ENCODE measurements around the gene CERKL. TPM values are rescaled to one million over a fixed set of nuclear protein-coding genes. Genes with fewer than 3 reads are reported as not detected.
"Not testable (repeated sequence)": the region's sequence is repeated elsewhere in the genome, so short reads cannot be mapped to it uniquely, and the experiment has no call there.

Gene CERKL, protein sequence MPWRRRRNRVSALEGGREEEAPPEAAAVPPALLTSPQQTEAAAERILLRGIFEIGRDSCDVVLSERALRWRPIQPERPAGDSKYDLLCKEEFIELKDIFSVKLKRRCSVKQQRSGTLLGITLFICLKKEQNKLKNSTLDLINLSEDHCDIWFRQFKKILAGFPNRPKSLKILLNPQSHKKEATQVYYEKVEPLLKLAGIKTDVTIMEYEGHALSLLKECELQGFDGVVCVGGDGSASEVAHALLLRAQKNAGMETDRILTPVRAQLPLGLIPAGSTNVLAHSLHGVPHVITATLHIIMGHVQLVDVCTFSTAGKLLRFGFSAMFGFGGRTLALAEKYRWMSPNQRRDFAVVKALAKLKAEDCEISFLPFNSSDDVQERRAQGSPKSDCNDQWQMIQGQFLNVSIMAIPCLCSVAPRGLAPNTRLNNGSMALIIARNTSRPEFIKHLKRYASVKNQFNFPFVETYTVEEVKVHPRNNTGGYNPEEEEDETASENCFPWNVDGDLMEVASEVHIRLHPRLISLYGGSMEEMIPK
- total RNA-seq: not detected

DNA sequence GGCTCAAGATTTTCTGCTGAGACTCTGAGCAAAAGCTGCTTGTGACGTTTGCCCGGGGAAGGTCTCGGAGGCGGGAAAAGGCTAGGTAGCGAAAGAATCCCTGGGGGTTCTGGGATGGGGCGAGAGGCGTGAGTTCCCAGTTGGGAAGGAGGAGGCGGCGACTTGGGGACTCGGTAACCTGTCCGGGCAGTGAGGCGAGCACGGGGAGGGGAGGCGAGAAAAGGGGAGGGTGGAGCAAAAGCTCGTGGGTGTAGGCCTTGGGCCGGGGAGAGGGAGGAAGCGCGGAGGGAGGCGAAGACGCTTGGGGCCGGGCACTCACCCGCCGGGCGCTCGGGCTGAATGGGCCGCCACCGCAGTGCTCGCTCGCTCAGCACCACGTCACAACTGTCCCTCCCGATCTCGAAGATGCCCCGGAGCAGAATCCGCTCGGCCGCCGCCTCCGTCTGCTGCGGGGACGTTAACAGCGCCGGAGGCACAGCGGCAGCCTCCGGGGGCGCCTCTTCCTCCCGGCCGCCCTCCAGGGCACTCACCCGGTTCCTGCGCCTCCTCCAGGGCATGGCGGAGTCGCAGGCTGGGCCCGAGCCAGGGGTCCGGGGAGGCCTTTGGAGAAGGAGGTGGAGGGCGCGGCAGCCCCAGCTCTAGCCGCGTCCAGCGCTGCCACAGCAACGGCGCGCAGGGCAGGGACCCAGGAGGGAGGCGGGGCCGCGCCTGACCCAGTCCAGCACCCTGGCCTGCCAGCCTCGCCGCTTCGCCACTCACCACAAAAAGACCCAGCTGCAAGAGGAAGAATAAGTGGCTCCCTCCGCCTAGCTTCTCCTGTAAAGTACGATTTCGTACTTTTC, at the start of gene CERKL:
Gene CERKL (minus strand): TSS at position 656 of the 842 bp plus-strand sequence. CDS start 99 bp downstream, at position 557.
- Histone ChIP-seq H3K27ac (peak within 1 kb of the TSS in 2 of 4 donors; percentile 31 to 54), H3K4me3 (peak within 1 kb of the TSS; percentile 42 to 91 (median 52)), H3K36me3 (no peaks in the 10 kb centered on the region), H3K4me1 (peaks cover 0 to 12% (median 5%) of the 10 kb centered on the region in 4 donors), H3K27me3 (peaks cover 0 to 11% of the 10 kb centered on the region in 2 donors), H3K9me3 (no peaks in the 10 kb centered on the region)
- 2 to 5% methylated on average over 37 to 39 of the region's 70 CpGs for WGBS, 2 donors
- no peak for DNase-seq (ENCODE audit: low spot score in 2 of 2)
- TF ChIP-seq, protein P1, sequence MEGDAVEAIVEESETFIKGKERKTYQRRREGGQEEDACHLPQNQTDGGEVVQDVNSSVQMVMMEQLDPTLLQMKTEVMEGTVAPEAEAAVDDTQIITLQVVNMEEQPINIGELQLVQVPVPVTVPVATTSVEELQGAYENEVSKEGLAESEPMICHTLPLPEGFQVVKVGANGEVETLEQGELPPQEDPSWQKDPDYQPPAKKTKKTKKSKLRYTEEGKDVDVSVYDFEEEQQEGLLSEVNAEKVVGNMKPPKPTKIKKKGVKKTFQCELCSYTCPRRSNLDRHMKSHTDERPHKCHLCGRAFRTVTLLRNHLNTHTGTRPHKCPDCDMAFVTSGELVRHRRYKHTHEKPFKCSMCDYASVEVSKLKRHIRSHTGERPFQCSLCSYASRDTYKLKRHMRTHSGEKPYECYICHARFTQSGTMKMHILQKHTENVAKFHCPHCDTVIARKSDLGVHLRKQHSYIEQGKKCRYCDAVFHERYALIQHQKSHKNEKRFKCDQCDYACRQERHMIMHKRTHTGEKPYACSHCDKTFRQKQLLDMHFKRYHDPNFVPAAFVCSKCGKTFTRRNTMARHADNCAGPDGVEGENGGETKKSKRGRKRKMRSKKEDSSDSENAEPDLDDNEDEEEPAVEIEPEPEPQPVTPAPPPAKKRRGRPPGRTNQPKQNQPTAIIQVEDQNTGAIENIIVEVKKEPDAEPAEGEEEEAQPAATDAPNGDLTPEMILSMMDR (IDR thresholded peaks at IDR 0.05): no peak
- no peak for TF ChIP-seq EP300 (IDR thresholded peaks at IDR 0.05)
- TF ChIP-seq POLR2A (IDR thresholded peaks at IDR 0.05): no peak

DNA sequence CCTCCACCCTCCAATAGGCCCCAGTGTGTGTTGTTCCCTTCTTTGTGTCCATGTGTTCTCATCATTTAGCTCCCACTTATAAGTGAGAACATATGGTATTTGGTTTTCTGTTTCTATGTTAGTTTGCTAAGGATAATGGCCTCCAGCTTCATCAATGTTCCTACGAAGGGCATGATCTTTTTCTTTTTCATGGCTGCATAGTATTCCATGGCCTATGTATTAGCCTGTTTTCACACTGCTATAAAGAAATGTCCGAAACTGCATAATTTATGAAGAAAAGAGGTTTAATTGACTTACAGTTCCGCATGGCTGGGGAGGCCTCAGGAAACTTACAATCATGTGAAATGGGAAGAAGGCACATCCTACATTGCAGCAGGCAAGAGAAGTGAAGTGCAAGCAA, 45.6 kb upstream of the CERKL start:
- not testable (repeated sequence) for DNase-seq (ENCODE audit: low spot score in 2 of 2)

DNA sequence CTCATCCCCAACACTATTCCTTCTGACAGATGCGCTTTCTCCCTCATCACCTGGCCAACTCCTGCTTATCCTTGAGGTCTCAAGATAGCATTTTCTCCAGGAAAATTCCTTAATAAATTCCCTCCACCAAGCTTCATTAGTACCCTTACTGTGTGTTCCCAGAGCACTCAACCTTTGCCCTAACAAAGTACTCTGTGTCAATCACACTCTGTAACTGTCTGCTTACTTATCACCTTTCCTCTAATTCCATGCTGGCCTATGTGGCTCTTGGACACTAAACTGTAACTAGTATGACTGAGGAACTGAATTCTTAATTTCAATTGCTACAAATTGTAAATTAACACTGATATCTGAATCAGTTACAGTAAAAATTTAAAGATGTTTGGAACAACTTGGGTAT, 41.3 kb upstream of the CERKL start:
- H3K9me3 ChIP-seq: no peaks in the 10 kb centered on the region
- no peaks in the 10 kb centered on the region for H3K36me3 ChIP-seq
- no peaks in the 10 kb centered on the region for H3K27me3 ChIP-seq
- 97 to 100% methylated on average over 1 of the region's 1 CpG for WGBS, 2 donors
- H3K4me3 ChIP-seq: no peak overlapping the region
- no peak for DNase-seq (ENCODE audit: low spot score in 2 of 2)
- no peaks in the 10 kb centered on the region for H3K4me1 ChIP-seq
- no peak overlapping the region for H3K27ac ChIP-seq
- no peak for TF ChIP-seq POLR2A (IDR thresholded peaks at IDR 0.05)
- TF ChIP-seq EP300 (IDR thresholded peaks at IDR 0.05): no peak
- TF ChIP-seq, protein P1 (IDR thresholded peaks at IDR 0.05): no peak

More for the DNA sequence above, 45.6 kb upstream of the CERKL start:
- WGBS, 2 donors: 92 to 95% methylated on average over 3 of the region's 3 CpGs
- H3K4me1 ChIP-seq, H3K27ac ChIP-seq, H3K36me3 ChIP-seq, H3K27me3 ChIP-seq, H3K4me3 ChIP-seq, H3K9me3 ChIP-seq: not testable (repeated sequence)

DNA sequence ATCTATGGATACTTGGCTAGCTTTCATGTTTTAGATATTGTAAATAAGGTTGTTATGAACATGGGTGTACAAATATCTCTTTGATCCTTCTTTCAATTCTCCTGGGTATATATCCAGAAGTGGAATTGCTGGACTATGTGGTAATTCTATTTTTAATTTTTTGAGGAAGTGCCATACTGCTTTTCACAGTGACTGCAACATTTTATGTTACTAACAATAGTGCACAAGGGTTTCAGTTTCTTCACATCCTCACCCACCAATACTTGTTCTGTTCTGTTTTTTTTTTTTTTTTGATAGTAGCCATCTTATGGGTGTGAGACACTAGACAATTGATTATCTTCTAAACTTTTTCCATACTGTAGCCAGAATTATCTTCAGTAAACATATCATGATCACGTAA, 40.7 kb upstream of the CERKL start:
- Histone ChIP-seq H3K9me3 (no peaks in the 10 kb centered on the region), H3K4me1 (no peaks in the 10 kb centered on the region), H3K27me3 (no peaks in the 10 kb centered on the region), H3K36me3 (no peaks in the 10 kb centered on the region), H3K27ac (no peak overlapping the region), H3K4me3 (no peak overlapping the region)
- TF ChIP-seq, protein P1 (IDR thresholded peaks at IDR 0.05): no peak
- TF ChIP-seq POLR2A (IDR thresholded peaks at IDR 0.05): no peak
- TF ChIP-seq EP300 (IDR thresholded peaks at IDR 0.05): no peak
- 85 to 89% methylated on average over 1 of the region's 1 CpG for WGBS, 2 donors
- no peak for DNase-seq (ENCODE audit: low spot score in 2 of 2)

DNA sequence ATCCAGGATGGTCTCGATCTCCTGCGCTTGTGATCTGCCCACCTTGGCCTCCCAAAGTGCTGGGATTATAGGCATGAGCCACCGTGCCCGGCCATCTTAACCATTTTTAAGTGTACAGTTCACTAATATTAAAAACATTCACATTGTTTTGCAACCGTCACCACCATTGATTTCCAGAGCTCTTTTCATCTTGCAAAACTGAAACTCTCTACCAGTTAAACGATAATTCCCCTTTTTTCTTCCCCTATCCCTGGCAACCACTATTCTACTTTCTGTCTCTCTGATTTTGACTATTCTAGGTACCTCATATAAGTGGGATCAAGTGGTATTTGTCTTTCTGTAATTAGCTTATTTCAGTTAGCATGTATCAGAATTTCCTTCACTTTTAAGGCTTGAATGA, 40.2 kb upstream of the CERKL start:
- no peak for DNase-seq (ENCODE audit: low spot score in 2 of 2)
- Histone ChIP-seq H3K9me3 (no peaks in the 10 kb centered on the region), H3K4me1 (no peaks in the 10 kb centered on the region), H3K27me3 (no peaks in the 10 kb centered on the region), H3K27ac (no peak overlapping the region), H3K36me3 (no peaks in the 10 kb centered on the region), H3K4me3 (no peak overlapping the region)
- TF ChIP-seq POLR2A (IDR thresholded peaks at IDR 0.05): no peak
- no peak for TF ChIP-seq EP300 (IDR thresholded peaks at IDR 0.05)
- TF ChIP-seq, protein P1 (IDR thresholded peaks at IDR 0.05): no peak
- 82 to 89% methylated on average over 6 of the region's 6 CpGs for WGBS, 2 donors
